HG03575 (cell line): ENCODE results near the gene AKT1S1.

Experiments
- ATAC-seq: cut with Tn5 transposase; IDR thresholded peaks from one replicate; pipeline ENCODE4 v1.9.1; 2021; ENCODE audit not compliant: unreplicated experiment, insufficient number of reproducible peaks, low FRiP score; ENCODE audit errors: extremely low read depth

The AKT1S1 gene

GRCh38 chr19:49846408-49846807 is 30.7 kb downstream of the AKT1S1 start:
- ATAC-seq = no peak

GRCh38 chr19:49845414-49845813 is 31.7 kb downstream of the AKT1S1 start:
- no peak for ATAC-seq

- no peak for ATAC-seq
These were observed 32.7 kb downstream of the AKT1S1 start for GRCh38 chr19:49844138-49845095.

- no peak for ATAC-seq
These were observed 33.9 kb downstream of the AKT1S1 start for GRCh38 chr19:49843265-49843664.

GRCh38 chr19:49840736-49841249 is 36.4 kb downstream of the AKT1S1 start:
- no peak for ATAC-seq

GRCh38 chr19:49840321-49840720 is 36.8 kb downstream of the AKT1S1 start:
- ATAC-seq = no peak

GRCh38 chr19:49839713-49840112 is 37.4 kb downstream of the AKT1S1 start:
- ATAC-seq = no peak

- ATAC-seq = no peak
These were observed 38.1 kb downstream of the AKT1S1 start for GRCh38 chr19:49838885-49839588.

GRCh38 chr19:49837425-49837824 is 39.7 kb downstream of the AKT1S1 start:
- ATAC-seq = no peak

GRCh38 chr19:49837009-49837310 is 40.2 kb downstream of the AKT1S1 start:
- ATAC-seq = no peak

GRCh38 chr19:49836176-49837008 is 40.8 kb downstream of the AKT1S1 start:
- ATAC-seq = no peak

GRCh38 chr19:49835562-49835961 is 41.6 kb downstream of the AKT1S1 start:
- no peak for ATAC-seq

- ATAC-seq = no peak
These were observed 43.6 kb downstream of the AKT1S1 start for GRCh38 chr19:49833599-49833998.

GRCh38 chr19:49832556-49832955 is 44.6 kb downstream of the AKT1S1 start:
- no peak for ATAC-seq

GRCh38 chr19:49831592-49831991 is 45.6 kb downstream of the AKT1S1 start:
- ATAC-seq = no peak

- no peak for ATAC-seq
These were observed 46.4 kb downstream of the AKT1S1 start for GRCh38 chr19:49830766-49831165.

- ATAC-seq = no peak
These were observed 47.4 kb downstream of the AKT1S1 start for GRCh38 chr19:49829721-49830120.

- no peak for ATAC-seq
These were observed 48.0 kb downstream of the AKT1S1 start for GRCh38 chr19:49829200-49829599.

GRCh38 chr19:49827034-49827433 is 50.1 kb downstream of the AKT1S1 start:
- no peak for ATAC-seq
